Head of caudate nucleus (tissue), 42 donors: ENCODE measurements around the gene SPTLC3.

Experiments
- DNase-seq, 42 donors: peaks; one replicate each; pipeline versions ENCODE4 v3.0.0 to v3.0.0-alpha.2; 2020 to 2021; ENCODE audit warnings: mixed read lengths in 7 of 42
- intact Hi-C: fragments of 100-400 bp; cut with DNase I; formaldehyde crosslinking; loops from one replicate; pipeline ENCODE4 v1.15.0; 2022

SPTLC3 gene

DNA sequence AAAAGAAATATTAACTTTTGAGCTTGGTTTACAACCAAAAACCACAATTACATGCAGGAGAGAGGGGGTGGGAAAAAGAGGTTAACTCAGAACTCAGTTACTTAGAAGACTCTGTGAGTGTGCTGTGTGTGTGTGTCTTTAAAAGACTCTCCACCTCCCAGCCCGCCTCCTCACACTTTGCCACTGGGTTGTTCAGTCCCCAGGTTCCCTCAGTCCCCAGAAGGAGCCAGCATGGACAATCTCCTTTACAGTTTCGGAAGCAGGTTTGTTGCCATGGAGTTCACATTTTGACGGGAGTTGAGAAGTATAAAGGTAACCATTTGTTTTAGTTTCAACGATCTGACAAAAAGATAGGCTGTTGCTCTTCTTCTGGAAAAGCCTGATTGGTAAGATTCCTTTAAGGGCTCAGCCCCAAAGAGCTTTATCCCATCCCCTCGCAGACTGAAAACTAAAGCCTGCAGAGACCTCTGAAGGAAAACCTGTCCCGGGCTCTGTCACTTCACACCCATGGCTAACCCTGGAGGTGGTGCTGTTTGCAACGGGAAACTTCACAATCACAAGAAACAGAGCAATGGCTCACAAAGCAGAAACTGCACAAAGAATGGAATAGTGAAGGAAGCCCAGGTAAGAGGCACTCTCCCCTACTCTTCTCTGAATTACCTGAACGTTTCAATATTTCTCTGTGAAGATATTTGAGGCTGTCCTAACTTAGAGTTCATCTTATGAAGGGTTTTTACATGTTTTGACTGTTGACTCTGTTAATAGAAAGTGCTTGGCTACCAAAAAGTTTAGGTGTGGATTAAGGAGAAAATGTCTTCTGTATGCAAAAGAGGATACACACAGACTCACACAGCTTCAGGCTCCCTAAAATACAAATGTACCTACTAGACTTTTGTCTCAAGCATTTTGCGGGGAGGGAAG is at the start of gene SPTLC3:
TSS of gene SPTLC3 (plus strand) at position 212 of the 921 bp plus-strand sequence. CDS start at position 508, 296 bp downstream.
- intact Hi-C loops, result no loop called here
- DNase-seq, result peak in 40 of 42 donors; percentile 11 to 69 (median 30)

DNA sequence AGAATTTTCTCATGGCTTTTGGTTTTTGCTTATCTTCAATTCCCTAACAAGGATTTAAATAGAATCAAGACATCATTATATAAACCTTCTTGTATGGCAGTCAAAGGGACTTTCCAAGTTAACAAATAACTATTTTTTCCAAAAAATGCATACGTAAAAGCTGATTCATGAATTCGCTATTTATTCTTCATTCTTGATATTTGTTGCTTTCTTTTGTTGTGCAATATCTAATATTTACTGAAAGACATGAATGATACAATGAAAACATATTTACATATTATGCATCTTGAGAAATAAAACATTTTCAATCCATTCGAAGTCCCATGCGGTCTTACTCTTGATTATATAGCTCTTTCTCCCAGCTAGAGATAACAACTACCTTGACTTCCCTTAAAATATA is 47.0 kb upstream of the SPTLC3 start:
- intact Hi-C loops, result no loop called here
- no peak for DNase-seq

DNA sequence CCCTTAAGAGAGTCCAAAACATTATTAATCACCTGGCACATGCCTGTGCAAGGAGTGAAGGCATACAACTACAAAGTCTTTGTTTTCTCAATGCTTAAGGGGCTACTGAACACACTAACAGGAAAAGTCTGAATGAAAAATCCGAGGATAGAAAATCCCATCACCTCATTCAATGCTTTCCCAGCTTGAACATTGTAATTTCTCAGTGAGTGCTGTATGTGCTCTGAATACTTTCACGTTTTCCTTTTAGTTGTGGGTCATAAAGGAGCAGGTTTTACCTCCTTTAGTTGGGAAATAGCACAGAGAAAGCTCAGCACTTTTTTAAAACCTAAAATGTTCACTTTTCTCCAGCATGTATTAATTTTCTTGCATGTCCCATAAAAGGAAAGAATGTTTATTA is 45.9 kb upstream of the SPTLC3 start:
- no peak for DNase-seq
- intact Hi-C loops, result no loop called here

DNA sequence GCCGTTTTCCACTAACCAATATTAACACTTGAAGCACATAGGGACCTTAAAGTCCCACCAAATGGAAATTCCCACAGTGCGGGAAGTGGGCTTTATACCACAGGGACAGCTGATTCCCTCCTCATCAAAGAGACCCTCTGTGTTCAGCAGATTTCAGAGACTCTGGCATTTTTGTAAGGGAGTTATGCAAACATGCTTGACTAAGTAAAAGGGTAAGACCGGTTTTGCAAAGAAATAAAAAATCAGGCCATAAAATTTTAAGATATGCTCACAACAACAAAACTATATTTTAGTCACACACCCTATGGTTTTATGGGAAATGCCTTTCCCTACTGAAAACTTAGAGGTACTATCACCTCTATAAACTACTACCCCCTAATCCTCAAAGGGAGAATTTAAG is 45.4 kb upstream of the SPTLC3 start:
- DNase-seq, result no peak
- intact Hi-C loops, result no loop called here

GRCh38 chr20:12965212-12965869 is 43.4 kb upstream of the SPTLC3 start:
- intact Hi-C loops, result no loop called here
- peak in 11 of 42 donors; percentile 8 to 61 (median 20) for DNase-seq

- peak in 14 of 42 donors; percentile 10 to 47 (median 18) for DNase-seq
- intact Hi-C loops, result no loop called here
These were observed 42.9 kb upstream of the SPTLC3 start for GRCh38 chr20:12965870-12966251.

DNA sequence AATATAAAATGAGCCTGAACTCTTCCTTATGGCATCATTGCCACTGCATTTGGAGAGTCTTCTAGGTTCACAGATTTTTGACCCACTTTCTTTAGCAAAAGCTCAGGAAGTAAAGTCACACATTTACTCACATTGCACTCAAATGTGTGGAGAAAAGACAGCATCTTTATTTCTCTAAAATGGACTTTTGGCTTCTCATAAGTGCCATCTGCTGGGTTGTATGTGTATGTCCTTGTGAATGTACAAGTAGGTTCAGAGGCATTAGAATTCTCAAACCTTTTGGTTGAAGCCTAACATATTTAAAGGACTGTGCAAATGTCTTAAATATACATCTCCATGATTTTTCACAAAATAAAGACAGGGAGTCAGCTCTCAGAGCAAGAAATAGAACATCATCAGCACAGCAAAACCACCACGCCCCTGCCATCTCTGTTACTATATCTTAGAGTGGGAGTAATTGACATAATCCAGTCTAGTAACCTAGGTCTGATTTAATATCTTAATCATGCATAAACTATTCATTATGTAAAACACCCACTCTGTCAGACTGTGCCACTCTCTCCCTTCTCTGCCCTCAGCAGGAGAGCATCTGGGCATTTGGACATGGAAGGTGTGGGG is 42.2 kb upstream of the SPTLC3 start:
- intact Hi-C loops, result no loop called here
- DNase-seq, result peak in 25 of 42 donors; percentile 20 to 79 (median 43)

DNA sequence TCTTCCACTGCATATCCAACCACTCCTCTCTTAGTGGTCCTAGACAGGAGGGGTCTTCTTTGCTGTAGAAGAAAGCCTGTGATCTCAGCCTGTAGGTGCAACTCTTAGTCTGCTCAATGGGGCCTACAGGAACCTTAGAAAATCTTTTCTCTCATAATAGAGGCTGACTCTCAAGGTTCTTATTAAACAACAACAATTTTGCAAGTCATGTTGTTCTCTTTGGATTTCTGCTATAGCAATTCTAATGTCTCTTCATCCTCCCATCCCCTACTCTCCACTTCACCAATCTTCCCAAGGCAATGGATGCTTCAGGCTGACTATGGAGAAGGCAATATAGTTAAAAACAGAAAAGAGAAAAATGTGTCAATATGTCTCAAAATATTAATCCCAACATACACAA is 40.8 kb upstream of the SPTLC3 start:
- no peak for DNase-seq
- intact Hi-C loops, result no loop called here

GRCh38 chr20:12968472-12968871 is 40.3 kb upstream of the SPTLC3 start:
- intact Hi-C loops, result no loop called here
- DNase-seq, result no peak

- no peak for DNase-seq
- intact Hi-C loops, result no loop called here
These were observed 39.6 kb upstream of the SPTLC3 start for GRCh38 chr20:12969071-12969669.

DNA sequence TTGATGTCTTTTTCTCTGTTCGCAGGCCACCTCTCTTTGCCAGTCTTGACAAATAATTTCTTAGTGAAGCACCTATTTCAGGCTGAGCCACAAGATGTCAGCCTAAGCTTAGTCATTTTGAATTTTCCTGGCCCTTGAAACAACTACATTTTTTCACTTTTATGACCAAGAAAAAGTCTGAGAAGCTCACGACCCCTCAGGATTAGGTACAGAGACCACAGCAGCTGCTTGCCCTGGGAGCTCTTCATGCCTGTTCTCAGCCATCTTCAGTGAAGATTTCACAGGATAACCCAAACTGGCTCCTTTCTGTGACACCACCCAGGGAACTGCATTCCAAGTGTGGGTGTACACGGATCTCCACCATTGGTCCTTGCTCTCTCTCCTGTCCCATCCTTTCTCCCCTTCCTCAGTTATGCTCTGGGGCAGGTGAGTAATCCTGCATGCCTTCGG is 38.4 kb upstream of the SPTLC3 start:
- peak in 15 of 42 donors; percentile 8 to 49 (median 21) for DNase-seq
- intact Hi-C loops, result loop anchor here (10.0 kb wide), 1 partner anchor 134 kb away; no protein-coding TSS in a partner anchor

DNA sequence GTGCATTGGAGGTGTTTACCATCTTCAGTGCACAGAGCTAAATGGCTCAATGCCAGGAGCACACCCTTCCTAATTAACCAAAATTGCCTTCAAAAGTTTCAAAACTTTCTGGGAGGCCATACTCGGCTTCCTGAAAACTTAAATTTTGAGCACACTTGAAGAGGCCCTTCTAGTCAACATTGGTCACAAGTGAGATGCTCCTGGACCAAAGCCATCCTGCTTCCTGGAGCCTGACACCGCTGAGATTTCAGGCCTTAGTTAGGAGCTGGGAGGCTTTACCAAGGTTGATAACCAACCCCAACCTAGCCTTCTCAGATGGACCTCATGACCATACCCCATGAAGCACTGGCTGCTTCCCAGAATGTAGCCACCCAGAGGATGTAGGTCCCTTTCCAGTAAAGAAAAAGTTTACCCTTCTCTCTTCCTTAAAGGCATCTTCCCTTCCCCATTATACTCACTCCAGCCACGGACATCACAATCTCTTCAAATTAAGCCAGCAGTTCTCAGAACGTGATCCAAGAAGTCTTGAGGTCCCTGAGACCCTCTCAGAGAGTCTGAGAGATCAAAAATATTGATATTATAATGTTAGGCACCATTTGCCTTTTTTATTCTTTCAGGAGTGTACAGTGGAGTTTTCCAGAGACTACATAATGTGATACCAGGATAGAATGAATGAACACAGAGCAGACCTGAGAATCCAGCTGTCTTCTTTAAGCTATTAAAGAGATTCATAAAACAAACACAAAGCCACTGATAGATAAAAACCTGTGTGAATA is 32.8 kb upstream of the SPTLC3 start:
- intact Hi-C loops, result loop anchor here (10.0 kb wide), 1 partner anchor 129 kb away; no protein-coding TSS in a partner anchor

GRCh38 chr20:12976720-12977309 is 32.0 kb upstream of the SPTLC3 start:
- DNase-seq, result no peak
- intact Hi-C loops, result loop anchor here (10.0 kb wide), 1 partner anchor 128 kb away; no protein-coding TSS in a partner anchor

More for the DNA sequence above, 32.8 kb upstream of the SPTLC3 start:
- DNase-seq, result no peak

GRCh38 chr20:12977328-12978125 is 31.2 kb upstream of the SPTLC3 start:
- intact Hi-C loops, result loop anchor here (10.0 kb wide), 1 partner anchor 127 kb away; no protein-coding TSS in a partner anchor

GRCh38 chr20:12978126-12978394 is 30.7 kb upstream of the SPTLC3 start:
- intact Hi-C loops, result loop anchor here (10.0 kb wide), 1 partner anchor 127 kb away; no protein-coding TSS in a partner anchor
- DNase-seq, result no peak

More at GRCh38 chr20:12977328-12978125, 31.2 kb upstream of the SPTLC3 start:
- no peak for DNase-seq

- intact Hi-C loops, result loop anchor here (10.0 kb wide), 1 partner anchor 126 kb away; no protein-coding TSS in a partner anchor
- DNase-seq, result no peak
These were observed 29.9 kb upstream of the SPTLC3 start for GRCh38 chr20:12978613-12979495.
